CD4-positive, CD25-positive, alpha-beta regulatory T cell (primary cell): ENCODE results near the gene MAP6D1. TPM values are rescaled to one million over a fixed set of nuclear protein-coding genes. Genes with fewer than 3 reads are reported as not detected.

ENCODE experiments used
- ATAC-seq, 2 donors: fragments of 150-1000 bp; cut with Tn5 transposase; one replicate each; pipeline ENCODE4 v1.10.0; 2021; ENCODE audit warnings: low read depth in 2 of 2, moderate number of reproducible peaks in 2 of 2, moderate library complexity in 1 of 2
- DNase-seq, 3 donors: peaks; one replicate each; pipeline versions ENCODE4 v3.0.0 to v3.0.0-alpha.2; 2012 to 2022; ENCODE audit warnings: mixed read lengths in 1 of 3
- H3K27ac ChIP-seq: one replicate; pipeline ENCODE4 v1.7.0; 2013; ENCODE audit warnings: mild to moderate bottlenecking, low read length; ENCODE audit not compliant: insufficient read depth, poor library complexity, severe bottlenecking
- H3K27me3 ChIP-seq: one replicate; pipeline ENCODE4 v1.7.0; 2013; ENCODE audit warnings: low read length; ENCODE audit not compliant: control insufficient read depth, insufficient read depth
- H3K36me3 ChIP-seq: one replicate; pipeline ENCODE4 v1.7.0; 2013; ENCODE audit warnings: mild to moderate bottlenecking, low read length, moderate library complexity; ENCODE audit not compliant: control insufficient read depth, insufficient read depth
- H3K4me1 ChIP-seq: 2 replicates; pipeline ENCODE4 v1.7.0; 2013; ENCODE audit warnings: mild to moderate bottlenecking, low read length; ENCODE audit not compliant: insufficient read depth, control insufficient read depth, poor library complexity, severe bottlenecking
- H3K4me3 ChIP-seq: one replicate; pipeline ENCODE4 v1.7.0; 2013; ENCODE audit warnings: low read depth, mild to moderate bottlenecking, low read length, moderate library complexity
- H3K9me3 ChIP-seq, 2 experiments: 1 replicate in 1 of 2; 2 replicates in 1 of 2; pipeline ENCODE4 v1.7.0; 2013; ENCODE audit warnings: low read length in 2 of 2, mild to moderate bottlenecking in 1 of 2, moderate library complexity in 1 of 2; ENCODE audit not compliant: control insufficient read depth in 2 of 2
- H3K27ac Mint-ChIP-seq, 3 donors: one replicate each; pipeline ENCODE4 v1.8.0; 2020 to 2022; ENCODE audit warnings: mild to moderate bottlenecking in 3 of 3, mixed read lengths in 3 of 3, moderate library complexity in 2 of 3
- H3K27me3 Mint-ChIP-seq: one replicate; pipeline ENCODE4 v1.8.0; 2022; ENCODE audit warnings: mild to moderate bottlenecking, mixed read lengths
- H3K36me3 Mint-ChIP-seq: one replicate; pipeline ENCODE4 v1.8.0; 2020; ENCODE audit warnings: mixed read lengths
- H3K4me1 Mint-ChIP-seq, 4 donors: one replicate each; pipeline ENCODE4 v1.8.0; 2020 to 2022; ENCODE audit warnings: mixed read lengths in 4 of 4, mild to moderate bottlenecking in 1 of 4
- H3K4me3 Mint-ChIP-seq, 4 donors: one replicate each; pipeline ENCODE4 v1.8.0; 2020 to 2022; ENCODE audit warnings: mild to moderate bottlenecking in 4 of 4, mixed read lengths in 4 of 4, moderate library complexity in 3 of 4
- H3K9me3 Mint-ChIP-seq, 7 donors: one replicate each; pipeline ENCODE4 v1.8.0; 2020 to 2022; ENCODE audit warnings: mixed read lengths in 7 of 7, mild to moderate bottlenecking in 3 of 7, moderate library complexity in 2 of 7
- polyA plus RNA-seq, 4 donors: library from polyadenylated mRNA; unstranded; fragments of 300-500 nt; fragmentation: Illumina TruSeq; gene quantifications; one replicate each; pipeline ENCODE4 v1.2.3, GENCODE V29; 2021
- total RNA-seq: library from RNA; stranded (reverse); gene quantifications from one replicate; pipeline ENCODE4 v1.2.3, GENCODE V29; 2022

Gene MAP6D1
- total and polyA plus RNA-seq, 5 donors from 2014 or later: 0.36 to 1.9 (median 0.61) TPM; not detected in 1

GRCh38 chr3:183815951-183816475, 9.4 kb downstream of the MAP6D1 start:
- peaks cover 0 to 15% (median 1%) of the 10 kb centered on the region in 4 donors for H3K4me1 Mint-ChIP-seq
- Histone ChIP-seq H3K36me3 (peaks cover 11% of the 10 kb centered on the region), H3K27me3 (no peaks in the 10 kb centered on the region), H3K4me3 (no peak overlapping the region), H3K4me1 (peaks cover 4% of the 10 kb centered on the region), H3K27ac (peak overlapping the region; percentile 34), H3K9me3 (no peaks in the 10 kb centered on the region)
- ATAC-seq: peak in 1 of 2 donors; percentile 11
- H3K27ac Mint-ChIP-seq: peak overlapping the region in 2 of 3 donors; percentile 63 to 71
- H3K27me3 Mint-ChIP-seq: no peaks in the 10 kb centered on the region
- H3K36me3 Mint-ChIP-seq: peaks cover 15% of the 10 kb centered on the region
- H3K9me3 Mint-ChIP-seq: no peaks in the 10 kb centered on the region
- H3K4me3 Mint-ChIP-seq: peak overlapping the region in 3 of 4 donors; percentile 32 to 47 (median 36)
- no peak for DNase-seq

- DNase-seq (peak in 2 of 3 donors; percentile 5 to 59), ATAC-seq (peak; percentile 36 to 41)
- no peaks in the 10 kb centered on the region for H3K27me3 Mint-ChIP-seq
- H3K4me1 Mint-ChIP-seq: peaks cover 0 to 15% (median 1%) of the 10 kb centered on the region in 4 donors
- Histone ChIP-seq H3K27ac (peak overlapping the region; percentile 34), H3K4me1 (peaks cover 4% of the 10 kb centered on the region), H3K9me3 (no peaks in the 10 kb centered on the region), H3K4me3 (no peak overlapping the region), H3K27me3 (no peaks in the 10 kb centered on the region), H3K36me3 (peaks cover 15% of the 10 kb centered on the region)
- H3K9me3 Mint-ChIP-seq: no peaks in the 10 kb centered on the region
- H3K36me3 Mint-ChIP-seq: peaks cover 19% of the 10 kb centered on the region
- peak overlapping the region in 2 of 3 donors; percentile 46 to 71 for H3K27ac Mint-ChIP-seq
- peak overlapping the region in 3 of 4 donors; percentile 32 to 47 (median 36) for H3K4me3 Mint-ChIP-seq
These were observed 9.8 kb downstream of the MAP6D1 start for GRCh38 chr3:183815563-183815940.

GRCh38 chr3:183814240-183814639, 11.1 kb downstream of the MAP6D1 start:
- Histone ChIP-seq H3K9me3 (no peaks in the 10 kb centered on the region), H3K4me1 (peaks cover 4% of the 10 kb centered on the region), H3K4me3 (no peak overlapping the region), H3K27ac (no peak overlapping the region), H3K27me3 (no peaks in the 10 kb centered on the region), H3K36me3 (peaks cover 28% of the 10 kb centered on the region)
- no peak for DNase-seq
- Mint-ChIP-seq H3K27ac (peak overlapping the region in 2 of 3 donors; percentile 18 to 83), H3K36me3 (peaks cover 23% of the 10 kb centered on the region), H3K4me1 (peaks cover 0 to 15% (median 1%) of the 10 kb centered on the region in 4 donors), H3K27me3 (no peaks in the 10 kb centered on the region), H3K4me3 (no peak overlapping the region), H3K9me3 (no peaks in the 10 kb centered on the region)
- ATAC-seq: no peak

DNA sequence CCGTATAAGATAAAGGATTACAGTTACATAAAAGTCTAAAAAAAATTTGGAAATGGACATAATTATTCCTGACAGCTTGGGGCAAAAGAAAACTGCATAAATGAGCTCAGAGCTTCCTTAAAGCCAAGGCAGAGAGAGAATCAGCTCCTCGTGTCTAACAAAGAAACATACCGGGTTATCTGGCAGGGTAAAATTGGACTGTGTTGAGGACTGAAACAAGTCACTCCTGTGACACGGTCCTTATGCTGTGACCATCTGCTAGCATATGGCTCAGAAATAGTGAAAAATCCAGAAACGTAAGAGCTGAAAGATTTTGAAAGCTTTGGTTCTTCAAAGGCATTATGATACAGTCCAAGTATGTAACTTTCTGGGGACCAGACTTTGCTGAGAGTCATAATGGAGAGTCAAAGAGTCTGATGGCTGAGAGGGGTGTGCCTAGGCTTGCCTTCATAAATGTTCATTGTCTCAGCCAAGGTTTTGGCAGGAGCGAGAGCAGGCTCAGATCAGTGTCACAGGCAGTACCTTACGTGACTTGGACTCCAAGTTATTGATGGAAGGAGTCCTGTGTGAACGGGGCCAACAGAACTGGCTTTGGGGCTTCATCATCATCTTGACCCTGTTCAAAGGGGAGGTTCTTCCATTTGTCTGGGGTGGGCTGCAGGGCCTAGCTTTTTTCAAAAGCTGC, 12.5 kb downstream of the MAP6D1 start:
- Histone ChIP-seq H3K27ac (no peak overlapping the region), H3K27me3 (no peaks in the 10 kb centered on the region), H3K9me3 (no peaks in the 10 kb centered on the region), H3K36me3 (peaks cover 38% of the 10 kb centered on the region), H3K4me1 (peaks cover 4% of the 10 kb centered on the region), H3K4me3 (no peak overlapping the region)
- Mint-ChIP-seq H3K9me3 (no peaks in the 10 kb centered on the region), H3K4me1 (peaks cover 0 to 15% (median 1%) of the 10 kb centered on the region in 4 donors), H3K4me3 (no peak overlapping the region), H3K36me3 (peaks cover 33% of the 10 kb centered on the region), H3K27me3 (no peaks in the 10 kb centered on the region), H3K27ac (peak overlapping the region; percentile 55 to 75 (median 61))
- ATAC-seq (no peak), DNase-seq (no peak)

- Histone ChIP-seq H3K4me1 (peaks cover 4% of the 10 kb centered on the region), H3K27me3 (no peaks in the 10 kb centered on the region), H3K9me3 (no peaks in the 10 kb centered on the region), H3K36me3 (peaks cover 50% of the 10 kb centered on the region), H3K27ac (no peak overlapping the region), H3K4me3 (no peak overlapping the region)
- Mint-ChIP-seq H3K4me3 (no peak overlapping the region), H3K4me1 (peaks cover 0 to 15% (median 1%) of the 10 kb centered on the region in 4 donors), H3K36me3 (peaks cover 40% of the 10 kb centered on the region), H3K27me3 (no peaks in the 10 kb centered on the region), H3K9me3 (no peaks in the 10 kb centered on the region), H3K27ac (no peak overlapping the region)
- DNase-seq (no peak), ATAC-seq (no peak)
These were observed 13.7 kb downstream of the MAP6D1 start for GRCh38 chr3:183811638-183812037.

GRCh38 chr3:183810643-183811594, 14.5 kb downstream of the MAP6D1 start:
- Mint-ChIP-seq H3K36me3 (peaks cover 39% of the 10 kb centered on the region), H3K4me3 (no peak overlapping the region), H3K27me3 (no peaks in the 10 kb centered on the region), H3K9me3 (no peaks in the 10 kb centered on the region), H3K4me1 (peaks cover 0 to 9% (median 0%) of the 10 kb centered on the region in 4 donors), H3K27ac (peak overlapping the region in 1 of 3 donors; percentile 12)
- H3K4me1 ChIP-seq: peaks cover 2% of the 10 kb centered on the region
- no peak for DNase-seq
- no peak for ATAC-seq
- no peaks in the 10 kb centered on the region for H3K27me3 ChIP-seq
- H3K9me3 ChIP-seq: no peaks in the 10 kb centered on the region
- H3K36me3 ChIP-seq: peaks cover 57% of the 10 kb centered on the region
- no peak overlapping the region for H3K27ac ChIP-seq
- no peak overlapping the region for H3K4me3 ChIP-seq

GRCh38 chr3:183809270-183809669, 16.1 kb downstream of the MAP6D1 start:
- no peaks in the 10 kb centered on the region for H3K27me3 Mint-ChIP-seq

More at GRCh38 chr3:183809270-183809669, 16.1 kb downstream of the MAP6D1 start:
- no peak for ATAC-seq
- no peak overlapping the region for H3K27ac Mint-ChIP-seq
- no peak for DNase-seq
- Histone ChIP-seq H3K4me1 (no peaks in the 10 kb centered on the region), H3K36me3 (peaks cover 70% of the 10 kb centered on the region), H3K4me3 (no peak overlapping the region), H3K27ac (no peak overlapping the region), H3K27me3 (no peaks in the 10 kb centered on the region), H3K9me3 (no peaks in the 10 kb centered on the region)
- no peaks in the 10 kb centered on the region for H3K9me3 Mint-ChIP-seq
- no peak overlapping the region for H3K4me3 Mint-ChIP-seq
- H3K36me3 Mint-ChIP-seq: peaks cover 41% of the 10 kb centered on the region
- peaks cover 0 to 1% (median 0%) of the 10 kb centered on the region in 4 donors for H3K4me1 Mint-ChIP-seq
